ENCODE results near the gene GPR37.

Gene GPR37

DNA sequence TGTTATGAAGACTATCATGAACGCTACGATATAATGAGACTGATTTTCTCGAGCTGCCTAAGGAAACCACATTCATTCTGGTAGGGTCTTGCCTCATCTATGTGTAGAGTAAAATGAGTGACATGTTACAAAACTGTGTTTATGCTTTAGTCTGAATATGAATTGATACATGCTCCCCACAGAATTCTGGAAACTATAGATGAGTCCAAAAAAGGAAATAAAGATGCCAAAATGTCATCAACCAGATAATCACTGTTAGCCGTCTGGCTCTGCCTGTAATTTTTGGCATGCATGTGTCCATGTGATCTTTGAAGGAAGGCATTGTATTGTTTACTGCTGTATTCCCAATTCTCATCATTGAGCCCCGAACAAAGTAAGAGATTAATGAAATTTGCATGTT lies 42.6 kb upstream of the GPR37 start:
- Histone ChIP-seq H3K23ac (ENCODE audit: low read length) (no peak overlapping the region), H3K36me3 (ENCODE audit: control insufficient read depth, insufficient read depth, low read length) (no peaks in the 10 kb centered on the region), H3K56ac (ENCODE audit: low read length) (no peak overlapping the region), H3K18ac (ENCODE audit: low read length) (no peak overlapping the region), H2BK5ac (ENCODE audit: low read length) (no peak overlapping the region), H3K4me1 (ENCODE audit: control insufficient read depth, low read depth, low read length) (no peaks in the 10 kb centered on the region), H2BK15ac (replicated peaks; ENCODE audit: low read depth) (no peak overlapping the region), H4K5ac (ENCODE audit: low read length) (no peak overlapping the region), H3K27ac (ENCODE audit: low read depth, low read length) (no peak overlapping the region), H3K9ac (ENCODE audit: low read length) (no peak overlapping the region), H3K79me2 (ENCODE audit: control insufficient read depth, insufficient read depth, low read length) (no peaks in the 10 kb centered on the region), H3K4me3 (ENCODE audit: low read length) (no peak overlapping the region), H3K79me1 (ENCODE audit: low read length) (no peaks in the 10 kb centered on the region), H3K27me3 (ENCODE audit: insufficient read depth, low read length, poor library complexity) (no peaks in the 10 kb centered on the region), H2BK120ac (ENCODE audit: low read depth, low read length) (no peak overlapping the region), H3K4ac (ENCODE audit: low read depth, low read length) (no peak overlapping the region), H2AK5ac (ENCODE audit: low read length) (no peak overlapping the region), H3K4me2 (ENCODE audit: low read length) (no peak overlapping the region), H4K8ac (ENCODE audit: low read depth, low read length) (no peak overlapping the region)
- DNase-seq, result no peak
- WGBS (ENCODE audit: extremely low coverage, insufficient coverage, low lambda C conversion rate), result no CpG with 5 or more reads among the region's 5 CpGs

DNA sequence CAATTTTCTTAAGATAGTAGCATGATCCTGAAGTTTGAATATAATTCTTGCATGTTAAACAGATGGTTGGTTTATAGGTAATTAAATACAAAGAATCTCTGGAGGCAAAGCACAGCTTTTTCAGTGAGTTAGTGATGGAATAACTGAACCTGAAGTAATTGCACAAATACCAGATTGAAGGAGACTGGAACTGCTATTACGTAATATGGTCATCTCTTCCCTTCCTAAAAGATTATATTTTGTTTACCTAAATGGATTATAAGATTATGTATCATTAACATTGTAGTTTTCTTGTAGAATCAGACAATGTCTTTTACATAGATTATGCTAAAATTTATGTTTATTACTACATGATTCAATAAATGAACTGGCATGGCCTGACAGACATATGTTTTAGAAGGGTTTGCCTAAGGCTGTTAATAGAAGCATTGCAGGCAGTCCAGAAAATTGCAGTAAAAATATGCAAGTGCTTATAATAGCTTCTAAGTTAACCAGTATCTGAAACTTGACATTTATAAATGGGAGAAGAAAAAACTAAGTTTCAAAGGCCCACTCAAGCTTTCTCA lies 35.8 kb upstream of the GPR37 start:
- Histone ChIP-seq H2BK120ac (ENCODE audit: low read depth, low read length) (no peak overlapping the region), H4K5ac (ENCODE audit: low read length) (no peak overlapping the region), H3K36me3 (ENCODE audit: control insufficient read depth, insufficient read depth, low read length) (no peaks in the 10 kb centered on the region), H3K4ac (ENCODE audit: low read depth, low read length) (no peak overlapping the region), H3K79me1 (ENCODE audit: low read length) (no peaks in the 10 kb centered on the region), H2BK15ac (replicated peaks; ENCODE audit: low read depth) (no peak overlapping the region), H3K4me2 (ENCODE audit: low read length) (no peak overlapping the region), H3K56ac (ENCODE audit: low read length) (no peak overlapping the region), H3K79me2 (ENCODE audit: control insufficient read depth, insufficient read depth, low read length) (no peaks in the 10 kb centered on the region), H3K27me3 (ENCODE audit: insufficient read depth, low read length, poor library complexity) (no peaks in the 10 kb centered on the region), H3K4me3 (ENCODE audit: low read length) (no peak overlapping the region), H2BK5ac (ENCODE audit: low read length) (no peak overlapping the region), H3K23ac (ENCODE audit: low read length) (no peak overlapping the region), H3K4me1 (ENCODE audit: control insufficient read depth, low read depth, low read length) (no peaks in the 10 kb centered on the region), H3K18ac (ENCODE audit: low read length) (no peak overlapping the region), H2AK5ac (ENCODE audit: low read length) (no peak overlapping the region), H3K27ac (ENCODE audit: low read depth, low read length) (no peak overlapping the region), H4K8ac (ENCODE audit: low read depth, low read length) (no peak overlapping the region), H3K9ac (ENCODE audit: low read length) (no peak overlapping the region)
- DNase-seq, result no peak
- no CpG with 5 or more reads among the region's 1 CpG for WGBS (ENCODE audit: extremely low coverage, insufficient coverage, low lambda C conversion rate)

DNA sequence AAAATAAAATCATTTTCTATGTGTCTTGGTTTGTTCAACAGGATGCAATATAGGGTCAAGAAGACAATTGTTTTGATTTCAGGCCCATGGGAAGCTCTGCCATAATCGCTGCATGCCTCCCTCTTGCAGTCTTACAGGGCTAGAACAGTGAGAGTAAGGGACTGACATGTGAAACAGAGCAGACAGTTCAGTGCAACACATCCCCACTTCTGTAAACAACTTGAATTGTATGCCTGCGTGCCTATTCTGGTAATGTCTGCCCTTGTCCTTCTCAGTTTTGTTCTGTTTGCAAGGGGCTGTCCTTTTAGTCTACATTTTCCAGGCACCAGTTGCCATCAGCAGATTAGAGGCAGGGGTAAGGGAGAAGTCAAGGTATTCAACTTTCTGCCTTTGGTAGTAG lies 34.8 kb upstream of the GPR37 start:
- no peak overlapping the region for H3K27ac ChIP-seq (ENCODE audit: low read depth, low read length)

DNA sequence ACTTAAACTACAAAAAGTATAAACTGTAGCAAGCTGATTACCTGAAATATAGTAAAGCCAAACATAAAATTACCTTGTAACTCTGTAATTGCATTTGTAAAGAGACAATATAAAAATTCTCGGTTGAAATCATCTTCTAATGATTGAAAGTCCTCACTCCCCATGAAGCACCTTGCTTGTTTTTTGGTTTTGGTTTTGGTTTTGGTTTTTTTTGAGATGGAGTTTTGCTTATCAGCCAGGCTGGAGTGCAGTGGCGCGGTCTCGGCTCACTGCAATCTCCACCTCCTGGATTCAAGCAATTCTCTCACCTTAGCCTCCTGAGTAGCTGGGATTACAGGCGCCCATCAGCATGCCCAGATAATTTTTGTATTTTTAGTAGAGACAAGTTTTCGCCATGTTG lies 33.9 kb upstream of the GPR37 start:
- no peaks in the 10 kb centered on the region for H3K4me1 ChIP-seq (ENCODE audit: control insufficient read depth, low read depth, low read length)
- H4K8ac ChIP-seq (ENCODE audit: low read depth, low read length), result no peak overlapping the region
- no peak overlapping the region for H3K23ac ChIP-seq (ENCODE audit: low read length)
- H3K18ac ChIP-seq (ENCODE audit: low read length), result no peak overlapping the region
- H3K79me1 ChIP-seq (ENCODE audit: low read length), result no peaks in the 10 kb centered on the region
- no peak overlapping the region for H3K56ac ChIP-seq (ENCODE audit: low read length)
- H3K4me3 ChIP-seq (ENCODE audit: low read length), result no peak overlapping the region
- no peaks in the 10 kb centered on the region for H3K27me3 ChIP-seq (ENCODE audit: insufficient read depth, low read length, poor library complexity)
- H2BK120ac ChIP-seq (ENCODE audit: low read depth, low read length), result no peak overlapping the region
- H3K36me3 ChIP-seq (ENCODE audit: control insufficient read depth, insufficient read depth, low read length), result no peaks in the 10 kb centered on the region
- no peak overlapping the region for H3K9ac ChIP-seq (ENCODE audit: low read length)
- no peaks in the 10 kb centered on the region for H3K79me2 ChIP-seq (ENCODE audit: control insufficient read depth, insufficient read depth, low read length)
- no peak overlapping the region for H2AK5ac ChIP-seq (ENCODE audit: low read length)
- no peak overlapping the region for H3K4me2 ChIP-seq (ENCODE audit: low read length)
- H3K4ac ChIP-seq (ENCODE audit: low read depth, low read length), result no peak overlapping the region
- no peak overlapping the region for H2BK5ac ChIP-seq (ENCODE audit: low read length)
- WGBS (ENCODE audit: extremely low coverage, insufficient coverage, low lambda C conversion rate), result no CpG with 5 or more reads among the region's 6 CpGs
- H2BK15ac ChIP-seq (replicated peaks; ENCODE audit: low read depth), result no peak overlapping the region
- no peak overlapping the region for H3K27ac ChIP-seq (ENCODE audit: low read depth, low read length)
- DNase-seq, result no peak
- no peak overlapping the region for H4K5ac ChIP-seq (ENCODE audit: low read length)

More for the DNA sequence above, 34.8 kb upstream of the GPR37 start:
- Histone ChIP-seq H2AK5ac (ENCODE audit: low read length) (no peak overlapping the region), H3K79me2 (ENCODE audit: control insufficient read depth, insufficient read depth, low read length) (no peaks in the 10 kb centered on the region), H3K4me3 (ENCODE audit: low read length) (no peak overlapping the region), H3K18ac (ENCODE audit: low read length) (no peak overlapping the region), H3K27me3 (ENCODE audit: insufficient read depth, low read length, poor library complexity) (no peaks in the 10 kb centered on the region), H2BK15ac (replicated peaks; ENCODE audit: low read depth) (no peak overlapping the region), H3K79me1 (ENCODE audit: low read length) (no peaks in the 10 kb centered on the region), H3K4me1 (ENCODE audit: control insufficient read depth, low read depth, low read length) (no peaks in the 10 kb centered on the region), H4K5ac (ENCODE audit: low read length) (no peak overlapping the region), H3K4ac (ENCODE audit: low read depth, low read length) (no peak overlapping the region), H3K4me2 (ENCODE audit: low read length) (no peak overlapping the region), H3K9ac (ENCODE audit: low read length) (no peak overlapping the region), H4K8ac (ENCODE audit: low read depth, low read length) (no peak overlapping the region), H3K56ac (ENCODE audit: low read length) (no peak overlapping the region), H3K36me3 (ENCODE audit: control insufficient read depth, insufficient read depth, low read length) (no peaks in the 10 kb centered on the region), H2BK5ac (ENCODE audit: low read length) (no peak overlapping the region), H2BK120ac (ENCODE audit: low read depth, low read length) (no peak overlapping the region), H3K23ac (ENCODE audit: low read length) (no peak overlapping the region)
- WGBS (ENCODE audit: extremely low coverage, insufficient coverage, low lambda C conversion rate), result no CpG with 5 or more reads among the region's 2 CpGs
- DNase-seq, result no peak

DNA sequence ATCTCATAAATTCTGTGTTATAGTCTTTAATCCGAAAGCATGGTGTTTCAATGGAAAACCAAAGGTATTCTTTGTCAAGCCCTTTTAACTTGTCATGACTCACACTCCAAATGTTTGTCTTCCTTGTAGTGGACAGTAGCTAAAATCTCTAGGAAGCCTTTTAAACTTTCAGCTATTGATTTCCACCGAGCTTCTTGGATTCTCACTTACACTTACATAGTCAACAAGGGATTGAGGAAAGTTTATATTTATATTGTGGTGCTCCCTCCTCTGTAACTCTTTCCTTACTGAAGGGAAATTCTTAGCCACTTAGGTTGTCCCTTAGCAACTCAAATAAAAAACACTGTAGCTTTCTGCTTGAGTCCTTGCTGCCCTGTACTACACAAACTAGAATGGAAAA lies 31.2 kb upstream of the GPR37 start:
- no peak overlapping the region for H3K23ac ChIP-seq (ENCODE audit: low read length)
- H3K4ac ChIP-seq (ENCODE audit: low read depth, low read length), result no peak overlapping the region
- WGBS (ENCODE audit: extremely low coverage, insufficient coverage, low lambda C conversion rate), result no CpG with 5 or more reads among the region's 2 CpGs
- no peak overlapping the region for H2AK5ac ChIP-seq (ENCODE audit: low read length)
- H3K27me3 ChIP-seq (ENCODE audit: insufficient read depth, low read length, poor library complexity), result no peaks in the 10 kb centered on the region
- no peak overlapping the region for H4K5ac ChIP-seq (ENCODE audit: low read length)
- H3K18ac ChIP-seq (ENCODE audit: low read length), result no peak overlapping the region
- H3K27ac ChIP-seq (ENCODE audit: low read depth, low read length), result no peak overlapping the region
- peaks cover 2% of the 10 kb centered on the region for H3K4me1 ChIP-seq (ENCODE audit: control insufficient read depth, low read depth, low read length)
- DNase-seq, result no peak
- no peak overlapping the region for H2BK120ac ChIP-seq (ENCODE audit: low read depth, low read length)
- H2BK15ac ChIP-seq (replicated peaks; ENCODE audit: low read depth), result no peak overlapping the region
- H3K9ac ChIP-seq (ENCODE audit: low read length), result no peak overlapping the region
- H3K79me1 ChIP-seq (ENCODE audit: low read length), result no peaks in the 10 kb centered on the region
- H3K4me2 ChIP-seq (ENCODE audit: low read length), result no peak overlapping the region
- no peaks in the 10 kb centered on the region for H3K36me3 ChIP-seq (ENCODE audit: control insufficient read depth, insufficient read depth, low read length)
- no peak overlapping the region for H3K4me3 ChIP-seq (ENCODE audit: low read length)
- H3K56ac ChIP-seq (ENCODE audit: low read length), result no peak overlapping the region
- H4K8ac ChIP-seq (ENCODE audit: low read depth, low read length), result no peak overlapping the region
- H2BK5ac ChIP-seq (ENCODE audit: low read length), result no peak overlapping the region
- H3K79me2 ChIP-seq (ENCODE audit: control insufficient read depth, insufficient read depth, low read length), result no peaks in the 10 kb centered on the region

DNA sequence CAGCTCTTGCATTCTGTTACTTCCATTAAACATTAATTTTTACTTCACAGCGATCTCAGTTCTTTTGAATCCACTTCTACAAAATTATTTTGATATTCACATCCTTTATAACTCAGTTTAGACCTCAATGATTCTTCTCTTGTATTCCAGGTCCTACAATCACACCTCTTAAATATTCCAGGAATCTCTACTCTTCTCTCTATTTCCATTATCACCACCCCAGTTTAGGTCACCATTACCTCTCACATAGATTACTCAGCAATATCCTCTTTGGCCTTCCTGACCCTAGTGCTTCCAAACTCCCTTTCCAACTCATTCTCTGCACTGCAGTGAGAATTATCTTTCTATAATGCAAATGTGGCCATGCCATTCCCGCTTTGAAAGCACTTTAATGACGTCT lies 27.1 kb upstream of the GPR37 start:
- Histone ChIP-seq H3K56ac (ENCODE audit: low read length) (no peak overlapping the region), H4K8ac (ENCODE audit: low read depth, low read length) (no peak overlapping the region), H3K79me2 (ENCODE audit: control insufficient read depth, insufficient read depth, low read length) (no peaks in the 10 kb centered on the region), H3K9ac (ENCODE audit: low read length) (no peak overlapping the region), H3K79me1 (ENCODE audit: low read length) (no peaks in the 10 kb centered on the region), H3K27ac (ENCODE audit: low read depth, low read length) (no peak overlapping the region), H2BK120ac (ENCODE audit: low read depth, low read length) (no peak overlapping the region), H2BK5ac (ENCODE audit: low read length) (no peak overlapping the region), H2AK5ac (ENCODE audit: low read length) (no peak overlapping the region), H3K36me3 (ENCODE audit: control insufficient read depth, insufficient read depth, low read length) (no peaks in the 10 kb centered on the region), H3K4me1 (ENCODE audit: control insufficient read depth, low read depth, low read length) (peaks cover 2% of the 10 kb centered on the region), H3K23ac (ENCODE audit: low read length) (no peak overlapping the region), H2BK15ac (replicated peaks; ENCODE audit: low read depth) (no peak overlapping the region), H3K18ac (ENCODE audit: low read length) (peak overlapping the region; percentile 12), H3K4me2 (ENCODE audit: low read length) (no peak overlapping the region), H3K4ac (ENCODE audit: low read depth, low read length) (no peak overlapping the region), H3K4me3 (ENCODE audit: low read length) (no peak overlapping the region), H4K5ac (ENCODE audit: low read length) (no peak overlapping the region), H3K27me3 (ENCODE audit: insufficient read depth, low read length, poor library complexity) (no peaks in the 10 kb centered on the region)
- no CpG with 5 or more reads among the region's 3 CpGs for WGBS (ENCODE audit: extremely low coverage, insufficient coverage, low lambda C conversion rate)
- DNase-seq, result peak; percentile 23
